B cell (primary cell): ENCODE results near the gene CDC42BPB. TPM values are rescaled to one million over a fixed set of nuclear protein-coding genes. Genes with fewer than 3 reads are reported as not detected.

Source experiments
- ATAC-seq: fragments of 200-7000 bp; cut with Tn5 transposase; one replicate; pipeline ENCODE4 v1.10.0; 2021; ENCODE audit warnings: low read depth, mild to moderate bottlenecking, moderate number of reproducible peaks, moderate library complexity
- CTCF ChIA-PET: fragments of 350-600 bp; sonication (Branson Sonifier 250); formaldehyde crosslinking; loops from one replicate; lab custom pipeline; 2021; ENCODE audit warnings: antibody characterized with exemption, inconsistent platforms; lab: Charles Lee
- POLR2A ChIA-PET: fragments of 350-600 bp; sonication (Branson Sonifier 250); formaldehyde crosslinking; loops from one replicate; lab custom pipeline; 2021; ENCODE audit warnings: antibody characterized with exemption; lab: Charles Lee
- DNase-seq: peaks from one replicate; pipeline ENCODE4 v3.0.0; 2013
- H2AFZ ChIP-seq: 2 replicates; pipeline ENCODE4 v1.6.1; 2012; ENCODE audit warnings: mild to moderate bottlenecking, low read depth, low read length; ENCODE audit not compliant: insufficient read depth, poor library complexity, severe bottlenecking
- H3K27ac ChIP-seq, 2 donors: 1 replicate in 1 of 2; 2 replicates in 1 of 2; pipeline ENCODE4 v1.5.1; 2012 to 2013; ENCODE audit warnings: low read length in 2 of 2, mild to moderate bottlenecking in 2 of 2, moderate library complexity in 1 of 2
- H3K27me3 ChIP-seq, 4 experiments: fragments of 200-600 bp in 1 of 4; sonication (generic) in 1 of 4; replicated peaks in 1 of 4; 1 replicate in 2 of 4; 2 replicates in 2 of 4; pipeline versions ENCODE4 v1.6.1 to v1.7.0; 2013 to 2016; ENCODE audit warnings: low read length in 3 of 4, mild to moderate bottlenecking in 2 of 4, mixed read lengths in 1 of 4, moderate library complexity in 1 of 4; ENCODE audit not compliant: insufficient read depth in 4 of 4, control insufficient read depth in 3 of 4; ENCODE audit errors: control extremely low read depth in 1 of 4
- H3K36me3 ChIP-seq, 2 experiments: replicated peaks in 1 of 2; 1 replicate in 1 of 2; 2 replicates in 1 of 2; pipeline versions ENCODE4 v1.6.1 to v1.7.1; 2013; ENCODE audit warnings: low read length in 1 of 2; ENCODE audit not compliant: insufficient read depth in 2 of 2, control insufficient read depth in 1 of 2; ENCODE audit errors: control extremely low read depth in 1 of 2, extremely low read depth in 1 of 2
- H3K4me1 ChIP-seq, 2 donors: fragments of 200-600 bp in 1 of 2; sonication (generic) in 1 of 2; 1 replicate in 1 of 2; 2 replicates in 1 of 2; pipeline versions ENCODE4 v1.5.1 to v1.6.1; 2013 to 2017; ENCODE audit warnings: low read length in 2 of 2; ENCODE audit not compliant: control insufficient read depth in 2 of 2, insufficient read depth in 2 of 2
- H3K4me2 ChIP-seq: replicated peaks from 2 replicates; pipeline ENCODE3; 2012; ENCODE audit warnings: mild to moderate bottlenecking, low read depth, low read length; ENCODE audit not compliant: poor library complexity, severe bottlenecking
- H3K4me3 ChIP-seq, 5 experiments: fragments of 200-600 bp in 1 of 5; sonication (generic) in 1 of 5; 1 replicate in 3 of 5; 2 replicates in 2 of 5; pipeline versions ENCODE4 v1.5.1 to v1.7.0; 2011 to 2016; ENCODE audit warnings: low read length in 4 of 5, mild to moderate bottlenecking in 4 of 5, low read depth in 2 of 5, control low read depth in 1 of 5, moderate library complexity in 1 of 5; ENCODE audit not compliant: insufficient read depth in 1 of 5; ENCODE audit errors: control extremely low read depth in 1 of 5, extremely low read depth in 1 of 5
- H3K79me2 ChIP-seq: fragments of 200-600 bp; sonication (generic); one replicate; pipeline ENCODE4 v1.6.0; 2016; ENCODE audit warnings: low read length; ENCODE audit not compliant: control insufficient read depth, insufficient read depth
- H3K9ac ChIP-seq: fragments of 200-600 bp; sonication (generic); 2 replicates; pipeline ENCODE4 v1.6.1; 2017; ENCODE audit warnings: mild to moderate bottlenecking, low read length, moderate library complexity
- H3K9me3 ChIP-seq, 3 donors: one replicate each; pipeline versions ENCODE4 v1.6.1 to v1.7.1; 2013; ENCODE audit warnings: low read length in 2 of 3; ENCODE audit not compliant: control insufficient read depth in 2 of 3, insufficient read depth in 1 of 3; ENCODE audit errors: control extremely low read depth in 1 of 3
- H4K20me1 ChIP-seq: 2 replicates; pipeline ENCODE4 v1.6.0; 2012; ENCODE audit warnings: mild to moderate bottlenecking, low read length; ENCODE audit not compliant: insufficient read depth, control insufficient read depth, poor library complexity, severe bottlenecking
- H3K27ac Mint-ChIP-seq: one replicate; pipeline ENCODE4 v1.8.0; 2021; ENCODE audit warnings: mixed read lengths
- H3K27me3 Mint-ChIP-seq: one replicate; pipeline ENCODE4 v1.8.0; 2021; ENCODE audit warnings: mixed read lengths
- H3K4me1 Mint-ChIP-seq: one replicate; pipeline ENCODE4 v1.8.0; 2021; ENCODE audit warnings: mixed read lengths
- H3K4me3 Mint-ChIP-seq: one replicate; pipeline ENCODE4 v1.8.0; 2021; ENCODE audit warnings: mixed read lengths
- H3K9me3 Mint-ChIP-seq: one replicate; pipeline ENCODE4 v1.8.0; 2022; ENCODE audit warnings: mixed read lengths; ENCODE audit not compliant: insufficient read depth
- EZH2 ChIP-seq: IDR thresholded peaks from 2 replicates; pipeline ENCODE4 v1.6.1; 2012; ENCODE audit warnings: borderline replicate concordance, low read depth, mild to moderate bottlenecking, moderate library complexity, low read length; ENCODE audit not compliant: insufficient read depth, poor library complexity, severe bottlenecking
- WGBS: methylation state at CpG from one replicate; pipeline ENCODE4 v1.1.5; 2013; ENCODE audit warnings: missing lambda C conversion rate; ENCODE audit not compliant: insufficient coverage; 5-methylcytosine and 5-hydroxymethylcytosine counted together
- intact Hi-C: fragments of 100-400 bp; cut with micrococcal nuclease; formaldehyde crosslinking; loops from one replicate; pipeline ENCODE4 v1.10.0; 2022
- polyA plus RNA-seq: library from polyadenylated mRNA; depleted of rRNA; stranded (reverse); fragments of >200 nt; gene quantifications from 2 replicates; pipeline ENCODE4 v1.2.3, GENCODE V29; 2012
- total RNA-seq, 2 donors: library from RNA; stranded (reverse); fragments of 120-200 nt in 1 of 2; gene quantifications; 1 replicate in 1 of 2; 2 replicates in 1 of 2; pipeline versions ENCODE4 v1.2.3 to v1.2.4, GENCODE V29; 2013 to 2022
- TF ChIP-seq, protein P1 (sequence below): fragments of 200-600 bp; IDR thresholded peaks from one replicate; pipeline ENCODE4 v1.8.0; 2022; ENCODE audit warnings: antibody characterized with exemption, mild to moderate bottlenecking

CDC42BPB gene
- total and polyA plus RNA-seq, 2 donors (not counting 1 experiment from before 2014, with no cell fraction given): 23.9 to 52.5 TPM

DNA sequence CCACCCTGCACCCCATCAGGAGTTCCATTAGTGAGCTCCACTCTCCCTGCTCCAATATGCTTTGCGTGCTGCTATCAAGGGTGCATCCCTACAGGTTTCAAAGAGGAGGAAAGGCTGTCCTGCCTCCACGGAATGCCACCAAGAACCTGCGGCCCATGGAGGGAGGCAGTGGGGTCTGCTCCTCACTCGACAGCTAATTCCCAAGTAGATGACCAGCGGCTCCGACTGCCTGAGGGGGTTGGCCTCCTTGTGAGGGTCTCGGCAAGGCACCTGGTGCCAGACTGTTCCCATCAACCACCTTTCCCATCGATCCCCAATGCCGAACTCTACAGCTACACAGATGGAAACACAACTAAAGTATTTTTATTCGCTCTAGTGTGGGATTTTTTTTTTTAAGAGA, 98.9 kb downstream of the CDC42BPB start:
- H3K27me3 ChIP-seq: no peaks in the 10 kb centered on the region
- WGBS: 100% methylated on average over 4 of the region's 10 CpGs
- H4K20me1 ChIP-seq: no peaks in the 10 kb centered on the region
- H3K4me1 ChIP-seq: no peaks in the 10 kb centered on the region
- POLR2A ChIA-PET: no interaction called here
- no peak for DNase-seq
- TF ChIP-seq, protein P1, sequence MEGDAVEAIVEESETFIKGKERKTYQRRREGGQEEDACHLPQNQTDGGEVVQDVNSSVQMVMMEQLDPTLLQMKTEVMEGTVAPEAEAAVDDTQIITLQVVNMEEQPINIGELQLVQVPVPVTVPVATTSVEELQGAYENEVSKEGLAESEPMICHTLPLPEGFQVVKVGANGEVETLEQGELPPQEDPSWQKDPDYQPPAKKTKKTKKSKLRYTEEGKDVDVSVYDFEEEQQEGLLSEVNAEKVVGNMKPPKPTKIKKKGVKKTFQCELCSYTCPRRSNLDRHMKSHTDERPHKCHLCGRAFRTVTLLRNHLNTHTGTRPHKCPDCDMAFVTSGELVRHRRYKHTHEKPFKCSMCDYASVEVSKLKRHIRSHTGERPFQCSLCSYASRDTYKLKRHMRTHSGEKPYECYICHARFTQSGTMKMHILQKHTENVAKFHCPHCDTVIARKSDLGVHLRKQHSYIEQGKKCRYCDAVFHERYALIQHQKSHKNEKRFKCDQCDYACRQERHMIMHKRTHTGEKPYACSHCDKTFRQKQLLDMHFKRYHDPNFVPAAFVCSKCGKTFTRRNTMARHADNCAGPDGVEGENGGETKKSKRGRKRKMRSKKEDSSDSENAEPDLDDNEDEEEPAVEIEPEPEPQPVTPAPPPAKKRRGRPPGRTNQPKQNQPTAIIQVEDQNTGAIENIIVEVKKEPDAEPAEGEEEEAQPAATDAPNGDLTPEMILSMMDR: no peak
- no peak for TF ChIP-seq EZH2
- no peak overlapping the region for H3K4me3 ChIP-seq
- no peaks in the 10 kb centered on the region for H3K9me3 Mint-ChIP-seq
- no peak overlapping the region for H3K27ac Mint-ChIP-seq
- no peaks in the 10 kb centered on the region for H3K9me3 ChIP-seq
- ATAC-seq: no peak
- no peaks in the 10 kb centered on the region for H3K79me2 ChIP-seq
- H3K4me2 ChIP-seq: no peak overlapping the region
- no peak overlapping the region for H3K4me3 Mint-ChIP-seq
- intact Hi-C loops: no loop called here
- CTCF ChIA-PET: no interaction called here
- no peak overlapping the region for H3K9ac ChIP-seq
- H3K4me1 Mint-ChIP-seq: no peaks in the 10 kb centered on the region
- H3K27ac ChIP-seq: no peak overlapping the region
- no peaks in the 10 kb centered on the region for H3K27me3 Mint-ChIP-seq
- H2AFZ ChIP-seq: no peak overlapping the region
- H3K36me3 ChIP-seq: peaks cover 0 to 40% of the 10 kb centered on the region in 2 experiments

DNA sequence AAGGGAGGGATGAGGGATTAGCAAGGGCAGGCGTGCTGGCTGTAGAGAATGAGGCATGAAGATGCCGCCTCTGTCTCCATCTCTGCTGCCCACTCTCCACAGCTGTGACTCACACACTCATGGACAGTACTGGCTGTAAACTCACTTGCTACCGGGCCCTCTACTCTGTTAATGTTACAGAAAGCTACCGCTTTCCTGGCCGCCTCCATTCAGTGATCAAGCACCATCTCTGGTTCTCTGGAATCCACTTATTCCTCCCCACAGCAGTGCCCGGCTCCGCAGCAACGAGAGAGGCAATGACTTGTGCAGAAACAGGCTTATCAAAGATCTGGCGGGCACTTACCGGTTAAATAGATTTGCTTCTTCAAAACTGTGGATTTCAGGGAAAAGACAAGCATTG, 100.1 kb downstream of the CDC42BPB start:
- Histone ChIP-seq H4K20me1 (no peaks in the 10 kb centered on the region), H3K4me2 (no peak overlapping the region), H3K36me3 (peaks cover 0 to 47% of the 10 kb centered on the region in 2 experiments), H3K79me2 (no peaks in the 10 kb centered on the region), H2AFZ (no peak overlapping the region), H3K9ac (no peak overlapping the region), H3K27me3 (no peaks in the 10 kb centered on the region), H3K27ac (no peak overlapping the region), H3K9me3 (no peaks in the 10 kb centered on the region), H3K4me3 (no peak overlapping the region), H3K4me1 (no peaks in the 10 kb centered on the region)
- ATAC-seq: no peak
- 100% methylated on average over 9 of the region's 10 CpGs for WGBS
- intact Hi-C loops: no loop called here
- no peak overlapping the region for H3K4me3 Mint-ChIP-seq
- no peaks in the 10 kb centered on the region for H3K4me1 Mint-ChIP-seq
- no peaks in the 10 kb centered on the region for H3K27me3 Mint-ChIP-seq
- no peak for DNase-seq
- H3K9me3 Mint-ChIP-seq: no peaks in the 10 kb centered on the region
- TF ChIP-seq EZH2: no peak
- TF ChIP-seq, protein P1: no peak
- CTCF ChIA-PET: no interaction called here
- no peak overlapping the region for H3K27ac Mint-ChIP-seq
- POLR2A ChIA-PET: no interaction called here
